ENCODE results near the gene ATP7B. TPM values are rescaled to one million over a fixed set of nuclear protein-coding genes. Genes with fewer than 3 reads are reported as not detected.

Gene ATP7B
- total RNA-seq, 1 experiment from 2014 or later, result 11.6 TPM

DNA sequence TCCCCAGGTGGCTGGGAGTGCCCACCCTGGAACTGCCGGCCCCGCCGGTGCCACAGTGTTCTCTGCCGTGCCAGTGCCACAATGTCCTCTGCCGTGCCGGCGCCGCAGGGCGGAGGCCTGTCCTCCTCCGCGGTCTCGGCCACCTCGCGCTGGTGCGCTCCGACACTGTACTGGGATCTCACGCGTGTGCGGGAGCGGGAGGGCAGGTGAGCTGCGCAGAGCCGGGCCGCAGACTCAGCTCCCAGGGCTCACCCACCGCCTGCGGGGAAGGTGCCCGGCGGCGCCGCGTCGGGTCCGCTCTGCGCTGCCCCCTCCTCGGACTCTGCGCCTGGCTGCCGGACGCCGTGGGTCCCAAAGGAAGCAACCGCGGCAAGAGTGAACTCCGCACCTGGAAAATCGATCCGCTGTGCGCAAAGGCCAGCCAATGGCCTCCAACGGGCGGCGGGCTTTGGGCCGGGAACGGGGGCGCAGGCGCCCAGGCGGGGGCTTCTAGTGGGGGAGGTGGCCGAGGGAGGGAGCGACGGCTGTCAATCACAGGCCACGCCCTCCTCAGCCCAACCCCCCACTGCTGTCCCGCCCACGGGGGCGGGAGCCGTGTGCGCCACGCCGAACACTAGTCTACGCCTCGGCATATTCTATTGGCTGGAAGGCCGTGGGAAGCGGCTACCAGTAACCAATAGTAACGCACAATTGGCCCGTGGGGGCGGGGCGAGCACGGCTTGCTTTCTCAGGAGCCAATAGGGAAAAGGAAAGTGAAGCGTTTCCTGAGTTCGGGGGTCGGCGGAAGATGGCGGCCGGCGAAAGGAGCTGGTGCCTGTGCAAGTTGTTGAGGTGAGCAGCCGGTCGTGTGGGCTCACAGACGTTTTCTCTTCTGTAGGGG is 622 bp upstream of the ATP7B start, which contains the start of gene ALG11 (continued):
- no peak for TF ChIP-seq ZNF425 (CRISPR knock-in tag; conservative IDR thresholded peaks at IDR 0.05)
- TF ChIP-seq, protein P1, sequence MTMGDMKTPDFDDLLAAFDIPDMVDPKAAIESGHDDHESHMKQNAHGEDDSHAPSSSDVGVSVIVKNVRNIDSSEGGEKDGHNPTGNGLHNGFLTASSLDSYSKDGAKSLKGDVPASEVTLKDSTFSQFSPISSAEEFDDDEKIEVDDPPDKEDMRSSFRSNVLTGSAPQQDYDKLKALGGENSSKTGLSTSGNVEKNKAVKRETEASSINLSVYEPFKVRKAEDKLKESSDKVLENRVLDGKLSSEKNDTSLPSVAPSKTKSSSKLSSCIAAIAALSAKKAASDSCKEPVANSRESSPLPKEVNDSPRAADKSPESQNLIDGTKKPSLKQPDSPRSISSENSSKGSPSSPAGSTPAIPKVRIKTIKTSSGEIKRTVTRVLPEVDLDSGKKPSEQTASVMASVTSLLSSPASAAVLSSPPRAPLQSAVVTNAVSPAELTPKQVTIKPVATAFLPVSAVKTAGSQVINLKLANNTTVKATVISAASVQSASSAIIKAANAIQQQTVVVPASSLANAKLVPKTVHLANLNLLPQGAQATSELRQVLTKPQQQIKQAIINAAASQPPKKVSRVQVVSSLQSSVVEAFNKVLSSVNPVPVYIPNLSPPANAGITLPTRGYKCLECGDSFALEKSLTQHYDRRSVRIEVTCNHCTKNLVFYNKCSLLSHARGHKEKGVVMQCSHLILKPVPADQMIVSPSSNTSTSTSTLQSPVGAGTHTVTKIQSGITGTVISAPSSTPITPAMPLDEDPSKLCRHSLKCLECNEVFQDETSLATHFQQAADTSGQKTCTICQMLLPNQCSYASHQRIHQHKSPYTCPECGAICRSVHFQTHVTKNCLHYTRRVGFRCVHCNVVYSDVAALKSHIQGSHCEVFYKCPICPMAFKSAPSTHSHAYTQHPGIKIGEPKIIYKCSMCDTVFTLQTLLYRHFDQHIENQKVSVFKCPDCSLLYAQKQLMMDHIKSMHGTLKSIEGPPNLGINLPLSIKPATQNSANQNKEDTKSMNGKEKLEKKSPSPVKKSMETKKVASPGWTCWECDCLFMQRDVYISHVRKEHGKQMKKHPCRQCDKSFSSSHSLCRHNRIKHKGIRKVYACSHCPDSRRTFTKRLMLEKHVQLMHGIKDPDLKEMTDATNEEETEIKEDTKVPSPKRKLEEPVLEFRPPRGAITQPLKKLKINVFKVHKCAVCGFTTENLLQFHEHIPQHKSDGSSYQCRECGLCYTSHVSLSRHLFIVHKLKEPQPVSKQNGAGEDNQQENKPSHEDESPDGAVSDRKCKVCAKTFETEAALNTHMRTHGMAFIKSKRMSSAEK (CRISPR knock-in tag; IDR thresholded peaks at IDR 0.05; ENCODE audit: borderline replicate concordance), result no peak
- no peak for TF ChIP-seq TEAD1 (CRISPR knock-in tag; IDR thresholded peaks at IDR 0.05)
- TF ChIP-seq, protein P2, sequence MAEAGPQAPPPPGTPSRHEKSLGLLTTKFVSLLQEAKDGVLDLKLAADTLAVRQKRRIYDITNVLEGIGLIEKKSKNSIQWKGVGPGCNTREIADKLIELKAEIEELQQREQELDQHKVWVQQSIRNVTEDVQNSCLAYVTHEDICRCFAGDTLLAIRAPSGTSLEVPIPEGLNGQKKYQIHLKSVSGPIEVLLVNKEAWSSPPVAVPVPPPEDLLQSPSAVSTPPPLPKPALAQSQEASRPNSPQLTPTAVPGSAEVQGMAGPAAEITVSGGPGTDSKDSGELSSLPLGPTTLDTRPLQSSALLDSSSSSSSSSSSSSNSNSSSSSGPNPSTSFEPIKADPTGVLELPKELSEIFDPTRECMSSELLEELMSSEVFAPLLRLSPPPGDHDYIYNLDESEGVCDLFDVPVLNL (CRISPR knock-in tag; IDR thresholded peaks at IDR 0.05; ENCODE audit: borderline replicate concordance, low read depth), result no peak
- peak; percentile 31; the same call in 1 of the 2 replicates for TF ChIP-seq MYBL2 (CRISPR knock-in tag; IDR thresholded peaks at IDR 0.05)
- no peak for TF ChIP-seq ZNF512 (CRISPR knock-in tag; IDR thresholded peaks at IDR 0.05; ENCODE audit: borderline replicate concordance)
- TF ChIP-seq MAX (CRISPR knock-in tag; IDR thresholded peaks at IDR 0.05), result peak; percentile 17; the same call in 1 of the 2 replicates
- TF ChIP-seq, protein P3, sequence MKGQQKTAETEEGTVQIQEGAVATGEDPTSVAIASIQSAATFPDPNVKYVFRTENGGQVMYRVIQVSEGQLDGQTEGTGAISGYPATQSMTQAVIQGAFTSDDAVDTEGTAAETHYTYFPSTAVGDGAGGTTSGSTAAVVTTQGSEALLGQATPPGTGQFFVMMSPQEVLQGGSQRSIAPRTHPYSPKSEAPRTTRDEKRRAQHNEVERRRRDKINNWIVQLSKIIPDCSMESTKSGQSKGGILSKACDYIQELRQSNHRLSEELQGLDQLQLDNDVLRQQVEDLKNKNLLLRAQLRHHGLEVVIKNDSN (CRISPR knock-in tag; IDR thresholded peaks at IDR 0.05), result 0 out of 2 replicates have a peak, but pooled peaks have one; percentile 8
- TF ChIP-seq FOXP4 (CRISPR knock-in tag; IDR thresholded peaks at IDR 0.05), result peak; percentile 86
- no peak for TF ChIP-seq CDX4 (CRISPR knock-in tag; IDR thresholded peaks at IDR 0.05; ENCODE audit: borderline replicate concordance)
